Sigmoid colon (tissue), 7 donors: ENCODE data around the gene CFAP100. TPM values are rescaled to one million over a fixed set of nuclear protein-coding genes. Genes with fewer than 3 reads are reported as not detected.

Source experiments
- DNase-seq: peaks from one replicate; pipeline ENCODE4 v3.0.0-alpha.2; 2019
- H3K27ac ChIP-seq, 4 donors: fragments of 200-600 bp; sonication (generic); one replicate each; pipeline ENCODE4 v1.5.1; 2016 to 2019; ENCODE audit warnings: mild to moderate bottlenecking in 1 of 4
- H3K27me3 ChIP-seq, 3 donors: fragments of 200-600 bp; sonication (generic); one replicate each; pipeline ENCODE4 v1.5.1; 2019; ENCODE audit warnings: mild to moderate bottlenecking in 1 of 3
- H3K36me3 ChIP-seq, 4 donors: fragments of 200-600 bp; sonication (generic); one replicate each; pipeline ENCODE4 v1.5.1; 2016 to 2019
- H3K4me1 ChIP-seq, 4 donors: fragments of 200-600 bp; sonication (generic); one replicate each; pipeline ENCODE4 v1.5.1; 2017 to 2019
- H3K4me3 ChIP-seq, 4 donors: fragments of 200-600 bp; sonication (generic); one replicate each; pipeline ENCODE4 v1.5.1; 2017 to 2019; ENCODE audit warnings: mild to moderate bottlenecking in 2 of 4, moderate library complexity in 1 of 4
- H3K9me3 ChIP-seq, 4 donors: fragments of 200-600 bp in 3 of 4; sonication (generic) in 3 of 4; one replicate each; pipeline versions ENCODE4 v1.5.1 to v1.6.1; 2013 to 2019
- CTCF ChIP-seq, 4 experiments: fragments of 450-650 bp in 3 of 4; fragments of 200-600 bp in 1 of 4; IDR thresholded peaks; one replicate each; pipeline ENCODE4 v1.5.1; 2016 to 2019; ENCODE audit warnings: antibody characterized with exemption in 4 of 4, mild to moderate bottlenecking in 3 of 4, moderate library complexity in 2 of 4
- EP300 ChIP-seq, 4 donors: sonication (generic); formaldehyde crosslinking; IDR thresholded peaks; one replicate each; pipeline ENCODE4 v1.6.1; 2017; ENCODE audit warnings: antibody characterized with exemption in 4 of 4
- POLR2A ChIP-seq, 2 donors: fragments of 450-650 bp; IDR thresholded peaks; one replicate each; pipeline ENCODE4 v1.6.1; 2016; ENCODE audit warnings: antibody characterized with exemption in 2 of 2, mild to moderate bottlenecking in 2 of 2, moderate library complexity in 2 of 2
- POLR2AphosphoS5 ChIP-seq, 4 donors: sonication (generic); formaldehyde crosslinking; IDR thresholded peaks; one replicate each; pipeline ENCODE4 v1.6.1; 2017; ENCODE audit warnings: antibody characterized with exemption in 4 of 4
- WGBS, 2 donors: extraction: QIAGEN DNeasy Blood & Tissue Kit; methylation state at CpG; one replicate each; pipeline ENCODE4 v1.1.7; 2013; 5-methylcytosine and 5-hydroxymethylcytosine counted together
- intact Hi-C: fragments of 100-400 bp; cut with DNase I; formaldehyde crosslinking; loops from one replicate; pipeline ENCODE4 v1.15.1; 2023
- polyA plus RNA-seq, 3 donors: library from polyadenylated mRNA; stranded (reverse); fragments of 200-250 nt; gene quantifications; one replicate each; pipeline ENCODE4 v1.2.3, GENCODE V29; 2013
- total RNA-seq, 4 donors: library from RNA; depleted of rRNA; stranded (reverse); fragments of >200 nt; gene quantifications; one replicate each; pipeline ENCODE4 v1.1.0, GENCODE V29; 2016
- donor health status: healthy with polysubstance abuse.
- donor health status: Bipolar disorder and iron deficiency.
- donor health status: healthy.

CFAP100 gene
- total and polyA plus RNA-seq, 7 donors: not detected

- Histone ChIP-seq H3K27me3 (no peaks in the 10 kb centered on the region), H3K9me3 (no peaks in the 10 kb centered on the region), H3K4me3 (no peak overlapping the region), H3K27ac (peak overlapping the region; percentile 43 to 66 (median 54)), H3K36me3 (peaks cover 7 to 81% (median 27%) of the 10 kb centered on the region in 4 donors), H3K4me1 (peaks cover 0 to 15% (median 8%) of the 10 kb centered on the region in 4 donors)
- peak; percentile 66 for DNase-seq
- WGBS, 2 donors: 82 to 84% methylated on average over 8 of the region's 8 CpGs
- intact Hi-C loops: no loop called here
- TF ChIP-seq POLR2A (IDR thresholded peaks at IDR 0.05) (no peak), EP300 (IDR thresholded peaks at IDR 0.05) (peak in 2 of 4 donors; percentile 49 to 77), POLR2AphosphoS5 (IDR thresholded peaks at IDR 0.05) (peak; percentile 47 to 72 (median 60))
Measured at GRCh38 chr3:126347543-126348161, 47.1 kb upstream of the CFAP100 start.

- no peaks in the 10 kb centered on the region for H3K27me3 ChIP-seq
- WGBS, 2 donors: 92% methylated on average over 12 of the region's 12 CpGs
- intact Hi-C loops: no loop called here
- no peak for DNase-seq
- TF ChIP-seq POLR2A (IDR thresholded peaks at IDR 0.05) (no peak), POLR2AphosphoS5 (IDR thresholded peaks at IDR 0.05) (no peak), CTCF (IDR thresholded peaks at IDR 0.05) (peak in 2 of 4 experiments; percentile 6 to 34), EP300 (IDR thresholded peaks at IDR 0.05) (no peak)
- peak overlapping the region; percentile 43 to 66 (median 54) for H3K27ac ChIP-seq
- no peaks in the 10 kb centered on the region for H3K9me3 ChIP-seq
- peaks cover 7 to 84% (median 28%) of the 10 kb centered on the region in 4 donors for H3K36me3 ChIP-seq
- H3K4me1 ChIP-seq: peaks cover 0 to 14% (median 6%) of the 10 kb centered on the region in 4 donors
- no peak overlapping the region for H3K4me3 ChIP-seq
Measured at GRCh38 chr3:126348308-126348920, 46.3 kb upstream of the CFAP100 start.

- TF ChIP-seq POLR2A (IDR thresholded peaks at IDR 0.05): no peak
- no peak for TF ChIP-seq CTCF (IDR thresholded peaks at IDR 0.05)
- no peak for TF ChIP-seq POLR2AphosphoS5 (IDR thresholded peaks at IDR 0.05)
- TF ChIP-seq EP300 (IDR thresholded peaks at IDR 0.05): no peak
- peaks cover 7 to 77% (median 28%) of the 10 kb centered on the region in 4 donors for H3K36me3 ChIP-seq
- H3K4me3 ChIP-seq: no peak overlapping the region
- WGBS, 2 donors: 89 to 91% methylated on average over 6 of the region's 6 CpGs
- peak overlapping the region; percentile 43 to 66 (median 54) for H3K27ac ChIP-seq
- H3K27me3 ChIP-seq: no peaks in the 10 kb centered on the region
- intact Hi-C loops: no loop called here
- DNase-seq: peak; percentile 66
- peaks cover 0 to 16% (median 8%) of the 10 kb centered on the region in 4 donors for H3K4me1 ChIP-seq
- no peaks in the 10 kb centered on the region for H3K9me3 ChIP-seq
Measured at GRCh38 chr3:126349071-126349470, 45.6 kb upstream of the CFAP100 start.

- TF ChIP-seq POLR2A (IDR thresholded peaks at IDR 0.05): no peak
- TF ChIP-seq EP300 (IDR thresholded peaks at IDR 0.05): no peak
- TF ChIP-seq POLR2AphosphoS5 (IDR thresholded peaks at IDR 0.05): no peak
- TF ChIP-seq CTCF (IDR thresholded peaks at IDR 0.05): no peak
- no peaks in the 10 kb centered on the region for H3K9me3 ChIP-seq
- peaks cover 7 to 70% (median 28%) of the 10 kb centered on the region in 4 donors for H3K36me3 ChIP-seq
- peak overlapping the region in 3 of 4 donors; percentile 51 to 66 (median 58) for H3K27ac ChIP-seq
- peaks cover 0 to 24% (median 16%) of the 10 kb centered on the region in 4 donors for H3K4me1 ChIP-seq
- peak; percentile 56 for DNase-seq
- 68 to 76% methylated on average over 15 of the region's 15 CpGs for WGBS, 2 donors
- intact Hi-C loops: loop anchor here (5.0 kb wide), 1 partner anchor 38 kb away; no protein-coding TSS in a partner anchor
- no peaks in the 10 kb centered on the region for H3K27me3 ChIP-seq
- H3K4me3 ChIP-seq: no peak overlapping the region
Measured at GRCh38 chr3:126349611-126350501, 44.9 kb upstream of the CFAP100 start.
